ENCODE results near the gene RPRD1B.

RPRD1B gene

DNA sequence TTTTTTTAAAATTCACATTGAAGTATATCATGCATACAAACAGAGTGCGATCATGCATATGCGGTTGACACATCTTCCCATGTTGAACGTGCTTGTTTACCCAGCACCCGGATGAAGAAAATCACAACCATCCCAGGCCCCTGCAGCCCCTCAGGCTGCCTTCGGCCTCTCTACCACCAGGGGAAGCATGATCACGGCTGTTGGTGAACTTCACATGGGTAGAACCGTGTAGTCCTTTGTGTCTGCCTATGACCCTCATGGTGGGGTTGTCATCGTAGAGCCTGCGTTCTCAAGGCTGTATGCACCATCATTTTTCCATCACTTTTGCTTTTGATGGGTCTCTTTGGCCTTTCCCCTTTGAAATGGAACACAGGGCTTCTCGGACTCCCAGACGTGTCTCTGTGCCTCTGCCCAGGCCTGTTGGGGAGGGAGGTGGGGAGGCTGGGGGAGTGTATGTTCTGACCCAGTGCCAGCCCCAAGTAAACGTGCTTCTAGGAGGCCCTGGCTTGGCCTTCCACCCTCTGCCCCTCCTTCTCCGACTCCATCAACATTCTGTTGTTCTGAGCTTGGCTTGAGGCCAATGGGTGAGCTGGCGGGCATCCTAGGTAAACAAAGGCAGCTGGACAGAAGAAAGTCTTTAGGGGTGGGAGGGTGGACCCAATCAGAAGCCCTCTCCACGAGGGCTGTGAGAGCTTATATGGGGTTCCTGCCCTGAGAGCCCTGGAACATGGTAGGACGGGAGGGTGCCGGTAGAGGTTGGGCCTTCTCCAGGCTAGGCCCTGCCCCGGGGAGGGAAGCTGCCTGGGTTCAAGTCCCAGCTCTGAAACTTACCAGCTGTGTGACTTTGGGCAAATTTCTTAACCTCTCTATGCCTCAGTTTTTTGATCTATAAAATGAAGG lies 91.9 kb downstream of the RPRD1B start:
- no peak for FAIRE-seq

- no peak for FAIRE-seq
These were observed 92.8 kb downstream of the RPRD1B start for GRCh38 chr20:38126146-38126921.

- no peak for FAIRE-seq
These were observed 93.5 kb downstream of the RPRD1B start for GRCh38 chr20:38126932-38127621.

- FAIRE-seq, result no peak
These were observed 94.5 kb downstream of the RPRD1B start for GRCh38 chr20:38127920-38128528.

DNA sequence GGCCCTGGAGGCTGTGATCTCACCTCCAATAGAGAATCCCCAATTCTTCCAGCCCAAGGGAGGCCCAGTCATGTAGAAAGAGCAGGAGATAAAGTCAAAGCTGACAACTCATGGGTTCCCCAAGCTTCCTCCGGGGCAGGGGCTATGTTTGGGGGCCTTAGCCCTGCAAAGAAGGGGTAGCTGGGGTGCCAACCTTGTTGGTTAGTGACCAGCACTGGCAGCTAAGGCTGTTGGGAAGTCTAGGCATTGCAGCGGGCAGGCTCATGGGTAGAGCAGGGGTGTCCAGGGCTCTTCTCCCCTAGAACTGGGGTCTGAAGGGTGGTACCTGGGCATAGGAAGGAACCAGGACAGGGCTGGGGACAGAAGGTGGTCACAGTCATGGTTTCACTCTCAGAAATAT lies 95.1 kb downstream of the RPRD1B start:
- no peak for FAIRE-seq

- FAIRE-seq, result no peak
These were observed 95.8 kb downstream of the RPRD1B start for GRCh38 chr20:38129248-38129865.

DNA sequence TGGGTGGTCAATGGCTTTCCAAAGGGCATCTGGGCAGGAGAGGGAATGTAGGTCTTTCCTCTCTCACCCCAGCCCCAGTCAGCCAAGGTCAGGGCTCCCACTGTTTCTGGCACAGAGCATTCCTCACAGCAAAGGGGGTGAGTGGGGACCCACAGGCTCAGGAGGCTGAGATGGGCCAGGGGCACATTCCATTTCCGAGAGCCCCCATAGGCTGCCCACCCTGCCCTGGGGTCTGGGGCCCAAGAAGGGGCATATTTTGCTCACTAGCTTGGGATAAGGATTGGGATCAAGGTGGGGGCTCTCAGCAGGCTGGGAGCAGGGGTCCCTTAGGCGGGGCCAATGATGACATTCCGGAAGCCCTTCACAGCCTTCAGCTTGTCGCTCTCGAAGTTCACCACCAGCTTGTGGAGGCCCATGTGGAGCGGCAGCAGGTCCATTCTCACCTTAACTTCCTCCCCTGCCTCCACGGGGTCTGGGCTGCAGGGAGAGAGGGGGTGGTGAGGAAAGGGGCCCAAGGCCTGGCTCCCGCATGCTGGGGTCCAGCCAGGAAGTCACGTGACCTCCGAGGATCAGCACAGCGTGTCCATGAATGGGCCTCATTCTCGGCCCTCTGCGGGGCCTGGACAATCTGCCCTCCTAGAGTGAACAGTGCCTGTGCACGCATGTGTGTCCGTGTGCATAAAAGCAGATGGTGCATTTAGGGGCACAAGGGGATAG lies 96.5 kb downstream of the RPRD1B start:
- FAIRE-seq, result no peak

DNA sequence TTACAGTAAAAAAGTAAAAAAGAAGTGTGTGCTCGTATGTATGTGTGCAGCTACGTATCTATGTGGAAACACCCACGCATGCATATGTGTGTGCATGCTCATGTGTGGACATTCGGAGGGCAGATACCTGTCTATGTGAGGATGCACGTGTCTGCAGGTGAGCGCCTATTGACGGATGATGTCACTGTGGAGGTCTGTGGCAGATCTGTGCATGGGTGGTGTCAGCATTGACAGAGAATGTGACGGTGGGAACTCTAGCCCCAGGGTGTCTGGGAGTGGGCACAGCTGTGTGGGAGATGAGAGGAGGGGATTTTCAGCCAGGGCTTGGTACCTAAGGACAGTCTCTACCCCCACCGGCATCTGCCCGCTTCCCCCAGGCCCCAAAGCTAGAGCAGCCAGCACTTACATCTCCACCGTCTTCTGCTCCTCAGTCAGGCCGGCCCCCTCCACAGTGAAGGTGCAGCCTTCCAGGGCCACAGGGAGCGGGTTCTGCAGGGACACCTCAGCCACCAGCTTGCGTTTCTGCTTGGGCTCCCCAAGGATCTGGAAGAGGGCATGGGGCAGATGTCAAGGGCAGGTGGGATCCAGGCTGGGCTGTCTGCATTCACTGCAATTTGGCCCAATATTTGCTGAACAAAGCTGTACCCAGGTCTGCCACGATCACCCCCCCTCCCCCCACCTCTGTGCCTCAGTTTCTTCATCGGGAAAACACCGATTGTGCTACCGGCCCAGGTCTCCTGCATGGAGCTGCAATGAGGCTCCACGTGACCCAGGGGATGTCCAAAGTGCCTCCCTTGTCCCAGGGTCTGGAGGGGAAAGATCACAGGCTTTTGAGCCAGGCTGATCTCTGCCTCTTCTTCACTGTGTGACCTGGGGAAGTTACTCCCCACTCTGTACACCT lies 97.4 kb downstream of the RPRD1B start:
- no peak for FAIRE-seq

DNA sequence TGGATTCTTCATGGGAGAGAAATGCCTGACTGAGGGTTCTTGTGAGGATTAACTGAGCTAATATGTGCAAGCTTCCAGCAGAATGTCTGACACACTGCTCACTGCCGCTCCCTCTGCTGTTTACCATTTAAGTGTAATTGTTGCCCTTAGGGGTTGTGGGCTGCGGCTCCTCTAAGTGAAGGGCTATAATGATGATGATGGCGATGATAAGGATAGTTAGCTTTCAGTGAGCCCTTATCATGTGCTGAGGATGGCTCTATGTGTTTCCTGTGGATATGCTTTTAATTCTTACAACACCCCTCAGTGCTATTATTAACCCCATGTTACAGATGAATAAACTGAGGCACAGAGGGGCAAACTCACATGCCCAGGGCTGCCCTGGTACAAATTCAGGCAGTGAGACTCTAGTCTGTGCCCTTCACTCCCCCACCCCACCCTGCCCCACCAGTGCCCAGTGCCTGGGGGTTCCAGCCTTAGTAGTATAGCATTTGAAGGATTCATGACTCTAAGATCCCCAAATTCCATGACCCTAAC lies 98.1 kb downstream of the RPRD1B start:
- FAIRE-seq, result no peak

- FAIRE-seq, result no peak
These were observed 98.8 kb downstream of the RPRD1B start for GRCh38 chr20:38132156-38132909.

GRCh38 chr20:38132910-38133501 lies 99.5 kb downstream of the RPRD1B start:
- no peak for FAIRE-seq

- FAIRE-seq, result no peak
These were observed 100.3 kb downstream of the RPRD1B start for GRCh38 chr20:38133680-38134426.

GRCh38 chr20:38134427-38135270 lies 101.1 kb downstream of the RPRD1B start:
- no peak for FAIRE-seq

DNA sequence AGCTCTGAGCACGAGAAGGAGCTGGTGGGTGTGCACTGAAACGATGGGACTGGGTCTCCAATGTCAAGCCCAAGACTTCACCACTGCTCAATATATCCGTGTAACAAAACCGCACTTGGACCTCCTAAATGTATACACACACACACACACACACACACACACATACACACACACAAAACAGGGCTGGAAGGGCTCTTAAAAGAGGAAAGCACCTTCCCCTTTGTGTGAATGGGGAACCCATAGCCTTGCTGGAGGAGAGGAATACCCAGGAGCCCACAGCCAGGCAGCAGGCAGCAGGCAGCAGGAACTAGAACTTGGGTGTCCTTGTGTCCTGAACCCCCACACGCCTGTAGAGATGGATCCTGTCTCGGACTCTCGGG lies 101.7 kb downstream of the RPRD1B start:
- FAIRE-seq, result no peak

DNA sequence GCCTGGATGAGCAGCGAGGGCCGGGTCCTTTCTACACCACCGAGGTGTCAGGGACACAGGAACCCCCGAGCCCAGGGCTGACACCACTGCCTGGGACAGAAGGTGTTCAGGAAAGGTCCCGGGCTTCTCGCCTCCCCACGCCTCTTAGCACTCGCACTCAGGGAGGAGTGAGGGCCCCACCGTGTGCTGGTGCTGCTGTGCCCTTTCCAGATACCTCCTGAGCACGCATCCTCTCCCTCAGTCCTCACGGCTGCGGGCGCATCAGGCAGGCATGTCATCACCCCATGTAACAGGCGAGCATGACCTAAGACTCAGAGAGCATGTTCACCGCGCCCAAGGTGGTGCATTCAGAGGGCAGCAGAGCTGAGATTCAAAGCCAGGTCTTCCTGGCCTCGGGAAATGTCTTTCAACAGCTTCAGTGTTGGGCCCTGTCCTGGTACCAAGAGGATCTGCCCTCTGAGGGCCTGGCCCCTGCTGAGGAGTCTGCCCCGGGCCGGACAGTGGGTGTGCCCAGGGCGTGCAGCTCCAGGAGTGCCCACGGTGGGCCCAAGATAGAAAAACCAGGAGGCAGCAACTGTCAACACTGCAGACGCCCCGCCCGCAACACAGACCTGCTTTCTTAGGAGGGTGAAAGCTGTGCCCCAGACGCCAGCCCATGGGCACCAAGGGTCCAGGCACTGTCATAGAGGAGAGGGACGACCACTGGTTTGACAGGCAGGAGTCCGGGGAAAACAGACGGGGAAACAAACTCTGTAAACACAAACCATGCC lies 102.3 kb downstream of the RPRD1B start:
- FAIRE-seq, result no peak

DNA sequence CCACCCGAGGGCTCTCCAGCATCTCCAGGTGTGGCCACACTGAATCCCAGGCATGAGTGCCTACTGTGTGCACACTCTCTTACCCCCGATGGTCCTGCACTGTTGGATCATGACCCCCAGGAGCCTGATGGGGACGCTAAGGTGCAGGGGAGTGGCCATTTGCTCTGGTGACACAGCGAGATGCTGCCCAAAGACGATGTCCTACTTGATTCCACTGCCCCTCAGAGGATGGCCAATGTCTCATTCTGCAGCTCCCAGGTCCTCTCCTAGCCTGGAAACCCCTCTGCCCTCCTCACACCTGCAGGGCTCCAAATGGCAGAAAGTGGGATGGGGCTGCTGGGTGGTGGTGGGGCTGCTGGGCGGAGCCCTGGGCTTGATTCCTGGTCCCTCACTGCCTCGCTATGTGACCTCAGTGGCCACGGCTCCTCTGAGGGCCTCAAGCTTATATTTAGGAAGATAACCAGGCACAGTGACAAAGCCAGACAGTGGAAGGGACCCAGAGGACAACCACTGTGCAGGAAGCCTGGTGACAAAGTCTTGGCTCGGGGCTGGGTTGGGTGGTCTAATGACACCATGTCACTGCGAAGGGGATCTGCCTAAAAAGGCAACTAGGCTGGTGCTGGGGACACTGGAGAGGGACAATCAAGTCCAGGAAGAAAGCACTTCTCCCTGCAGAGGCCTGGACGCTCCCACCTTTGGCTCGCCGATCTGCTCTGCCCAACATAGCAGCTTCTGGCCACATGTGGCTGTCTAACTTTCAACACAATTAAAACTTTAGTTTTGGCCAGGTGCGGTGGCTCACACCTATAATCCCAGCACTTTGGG lies 103.1 kb downstream of the RPRD1B start:
- FAIRE-seq, result no peak

Measured in TTC549 (cell line).